RWPE1 (cell line): ENCODE measurements around the gene SH3GL3.
A peak's percentile ranks its signal among the peaks of the same experiment; 100 is the strongest.

ENCODE experiments used
- CTCF ChIA-PET: fragments of 350-600 bp; sonication (Branson Sonifier 250); formaldehyde crosslinking; extraction: SDS; loops from one replicate; lab custom pipeline; 2021; lab: Yijun Ruan, JAX
- POLR2A ChIA-PET: fragments of 400-600 bp; formaldehyde crosslinking; extraction: SDS; loops from one replicate; lab custom pipeline; 2020; ENCODE audit warnings: antibody characterized with exemption; ENCODE audit not compliant: low non-redundant PET; lab: Yijun Ruan, JAX
- DNase-seq: peaks from one replicate; pipeline ENCODE4 v3.0.0; 2012; ENCODE audit warnings: low spot score
- H3K27ac ChIP-seq: fragments of 450-650 bp; 2 replicates; pipeline ENCODE4 v1.5.1; 2017
- CTCF ChIP-seq: fragments of 450-650 bp; conservative IDR thresholded peaks from 2 replicates; pipeline ENCODE4 v1.5.1; 2017; ENCODE audit warnings: low read depth, mild to moderate bottlenecking

Gene SH3GL3

GRCh38 chr15:83446904-83447709 is at the start of gene SH3GL3:
Gene SH3GL3, plus strand, starts transcription at chr15:83447341. Its CDS starts 193 bp downstream, at chr15:83447534.
- POLR2A ChIA-PET: no interaction called here
- peak; percentile 83 for TF ChIP-seq CTCF
- peak; percentile 77 for DNase-seq

GRCh38 chr15:83398626-83399025 is 48.5 kb upstream of the SH3GL3 start:
- ChIA-PET POLR2A (no interaction called here), CTCF (no interaction called here)
- no peak overlapping the region for H3K27ac ChIP-seq
- TF ChIP-seq CTCF: no peak
- peak; percentile 46 for DNase-seq

More at GRCh38 chr15:83446904-83447709, at the start of gene SH3GL3:
- peak within 1 kb of the TSS; percentile 53 for H3K27ac ChIP-seq
- CTCF ChIA-PET: interaction anchor here (0.5 to 2.6 kb wide), 17 partner anchors 12 to 853 kb away, joined by 3 to 20 read pairs (median 3); no protein-coding TSS in a partner anchor

- POLR2A ChIA-PET: no interaction called here
- CTCF ChIA-PET: no interaction called here
- no peak for DNase-seq
- no peak overlapping the region for H3K27ac ChIP-seq
- no peak for TF ChIP-seq CTCF
Observed at GRCh38 chr15:83404121-83404520, 43.0 kb upstream of the SH3GL3 start.

- H3K27ac ChIP-seq: no peak overlapping the region
- CTCF ChIA-PET: no interaction called here
- no peak for DNase-seq
- POLR2A ChIA-PET: no interaction called here
- no peak for TF ChIP-seq CTCF
Observed at GRCh38 chr15:83410532-83410931, 36.6 kb upstream of the SH3GL3 start.

- no peak for DNase-seq
- ChIA-PET CTCF (interaction anchor here (0.6 to 0.7 kb wide), 2 partner anchors 108 to 180 kb away, joined by 3 read pairs; no protein-coding TSS in a partner anchor), POLR2A (no interaction called here)
- no peak overlapping the region for H3K27ac ChIP-seq
- no peak for TF ChIP-seq CTCF
Observed at GRCh38 chr15:83413054-83413719, 34.0 kb upstream of the SH3GL3 start.

GRCh38 chr15:83422081-83422480 is 25.1 kb upstream of the SH3GL3 start:
- H3K27ac ChIP-seq: no peak overlapping the region
- no peak for DNase-seq
- ChIA-PET POLR2A (no interaction called here), CTCF (no interaction called here)
- no peak for TF ChIP-seq CTCF
